ENCODE data around the gene SBNO1.
"Not testable (repeated sequence)": the region's sequence is repeated elsewhere in the genome, so short reads cannot be mapped to it uniquely, and the experiment has no call there.

Gene SBNO1

GRCh38 chr12:123389560-123390351, 25.1 kb upstream of the SBNO1 start:
- FAIRE-seq (no peak), DNase-seq (ENCODE audit: insufficient read length, low spot score) (peak; percentile 29)

- FAIRE-seq (no peak), DNase-seq (ENCODE audit: insufficient read length, low spot score) (no peak)
Observed at GRCh38 chr12:123388951-123389559, 24.4 kb upstream of the SBNO1 start.

GRCh38 chr12:123388177-123388950, 23.7 kb upstream of the SBNO1 start:
- DNase-seq (ENCODE audit: insufficient read length, low spot score), result peak; percentile 80
- FAIRE-seq, result no peak

- FAIRE-seq (no peak), DNase-seq (ENCODE audit: insufficient read length, low spot score) (no peak)
Observed at GRCh38 chr12:123387508-123388176, 23.0 kb upstream of the SBNO1 start.

- FAIRE-seq; DNase-seq (ENCODE audit: insufficient read length, low spot score): not testable (repeated sequence)
Observed at GRCh38 chr12:123385536-123385935, 20.9 kb upstream of the SBNO1 start.

- FAIRE-seq (no peak), DNase-seq (ENCODE audit: insufficient read length, low spot score) (no peak)
Observed at GRCh38 chr12:123384994-123385376, 20.3 kb upstream of the SBNO1 start.

- FAIRE-seq (no peak), DNase-seq (ENCODE audit: insufficient read length, low spot score) (no peak)
Observed at GRCh38 chr12:123384318-123384993, 19.8 kb upstream of the SBNO1 start.

- FAIRE-seq (no peak), DNase-seq (ENCODE audit: insufficient read length, low spot score) (no peak)
Observed at GRCh38 chr12:123382684-123383083, 18.0 kb upstream of the SBNO1 start.

GRCh38 chr12:123379391-123379790, 14.7 kb upstream of the SBNO1 start:
- FAIRE-seq, result no peak
- DNase-seq (ENCODE audit: insufficient read length, low spot score), result no peak

GRCh38 chr12:123372415-123372814, 7.8 kb upstream of the SBNO1 start:
- not testable (repeated sequence) for DNase-seq (ENCODE audit: insufficient read length, low spot score); FAIRE-seq

- DNase-seq (ENCODE audit: insufficient read length, low spot score), result not testable (repeated sequence)
Observed at GRCh38 chr12:123371667-123372368, 7.2 kb upstream of the SBNO1 start.

GRCh38 chr12:123369229-123369628, 4.6 kb upstream of the SBNO1 start:
- no peak for DNase-seq (ENCODE audit: insufficient read length, low spot score)
- FAIRE-seq, result no peak

More at GRCh38 chr12:123371667-123372368, 7.2 kb upstream of the SBNO1 start:
- FAIRE-seq, result not testable (repeated sequence)

- FAIRE-seq; DNase-seq (ENCODE audit: insufficient read length, low spot score): not testable (repeated sequence)
Observed at GRCh38 chr12:123368431-123368830, 3.8 kb upstream of the SBNO1 start.

- FAIRE-seq (no peak), DNase-seq (ENCODE audit: insufficient read length, low spot score) (no peak)
Observed at GRCh38 chr12:123367511-123367910, 2.9 kb upstream of the SBNO1 start.

GRCh38 chr12:123365025-123365917, 624 bp upstream of the SBNO1 start:
- peak; percentile 98 for DNase-seq (ENCODE audit: insufficient read length, low spot score)
- FAIRE-seq, result no peak

- DNase-seq (ENCODE audit: insufficient read length, low spot score), result no peak
- FAIRE-seq, result no peak
Observed at GRCh38 chr12:123363740-123364531, 711 bp downstream of the SBNO1 start.

GRCh38 chr12:123363390-123363739, 1.3 kb downstream of the SBNO1 start:
- FAIRE-seq (no peak), DNase-seq (ENCODE audit: insufficient read length, low spot score) (no peak)

GRCh38 chr12:123358035-123358434, 6.6 kb downstream of the SBNO1 start:
- DNase-seq (ENCODE audit: insufficient read length, low spot score) (no peak), FAIRE-seq (no peak)

Measured in HTR-8/SVneo (cell line).